Measurements from ENCODE around the gene SNTN. TPM values are rescaled to one million over a fixed set of nuclear protein-coding genes. Genes with fewer than 3 reads are reported as not detected.

Gene SNTN
- total and polyA plus RNA-seq, 2 experiments from 2014 or later, result 0.70 TPM; not detected in 1

- H3K27me3 Mint-ChIP-seq (ENCODE audit: insufficient read depth, low read depth, poor library complexity), result no peaks in the 10 kb centered on the region
- H2AFZ ChIP-seq, result no peak overlapping the region
- no peak for TF ChIP-seq STAT1 (IDR thresholded peaks at IDR 0.05; ENCODE audit: unreplicated experiment)
- TF ChIP-seq ETS1 (IDR thresholded peaks at IDR 0.05), result no peak
- TF ChIP-seq ZNF462 (CRISPR knock-in tag; IDR thresholded peaks at IDR 0.05), result no peak
- no peak for TF ChIP-seq ZNF331 (CRISPR knock-in tag; IDR thresholded peaks at IDR 0.05; ENCODE audit: low read depth)
- TF ChIP-seq REST (IDR thresholded peaks at IDR 0.05; ENCODE audit: unreplicated experiment), result no peak
- no peak for TF ChIP-seq CREB1 (CRISPR knock-in tag; IDR thresholded peaks at IDR 0.05; ENCODE audit: low read depth)
- no peak for TF ChIP-seq EZH2 (IDR thresholded peaks at IDR 0.05; ENCODE audit: low read depth, unreplicated experiment)
- TF ChIP-seq CTCF (conservative IDR thresholded peaks at IDR 0.05; ENCODE audit: low read depth in 2 of 2), result no peak
- TF ChIP-seq ZNF114 (CRISPR knock-in tag; IDR thresholded peaks at IDR 0.05), result no peak
- TF ChIP-seq NANOG (IDR thresholded peaks at IDR 0.05; ENCODE audit: borderline replicate concordance), result no peak
- no peak for TF ChIP-seq EZH2phosphoT487 (IDR thresholded peaks at IDR 0.05; ENCODE audit: unreplicated experiment)
- TF ChIP-seq POLR2AphosphoS5 (IDR thresholded peaks at IDR 0.05; ENCODE audit: low read depth), result no peak
- TF ChIP-seq JUNB (IDR thresholded peaks at IDR 0.05; ENCODE audit: unreplicated experiment), result no peak
- H3K36me3 Mint-ChIP-seq (ENCODE audit: low read depth), result no peaks in the 10 kb centered on the region
- H3K4me3 Mint-ChIP-seq, result no peak overlapping the region
- H3K9me2 ChIP-seq (ENCODE audit: insufficient read depth), result no peaks in the 10 kb centered on the region
- H3K4me2 ChIP-seq, result no peak overlapping the region
- H3K79me2 ChIP-seq (replicated peaks; ENCODE audit: insufficient read depth), result no peaks in the 10 kb centered on the region
- H3F3A ChIP-seq (replicated peaks; ENCODE audit: low read depth), result no peaks in the 10 kb centered on the region
- H3K4me3 ChIP-seq, result no peak overlapping the region
- no peak for DNase-seq (ENCODE audit: low spot score)
- H3K36me3 ChIP-seq (ENCODE audit: insufficient read depth), result no peaks in the 10 kb centered on the region
- no peaks in the 10 kb centered on the region for H3K9me3 Mint-ChIP-seq
- H3K4me1 Mint-ChIP-seq, result no peaks in the 10 kb centered on the region
- H3K27me3 ChIP-seq (ENCODE audit: insufficient read depth), result no peaks in the 10 kb centered on the region
- ATAC-seq, result no peak
- H3K4me1 ChIP-seq (ENCODE audit: insufficient read depth), result no peaks in the 10 kb centered on the region
- H3K27ac ChIP-seq (ENCODE audit: low read depth), result no peak overlapping the region
- no peaks in the 10 kb centered on the region for H4K20me1 ChIP-seq (replicated peaks; ENCODE audit: insufficient read depth)
- no peak overlapping the region for H3K27ac Mint-ChIP-seq
Observed at GRCh38 chr3:63707731-63708130, 55.3 kb downstream of the SNTN start.
